Right lobe of liver (tissue), 6 donors: ENCODE results near the gene SPATC1L. TPM values are rescaled to one million over a fixed set of nuclear protein-coding genes. Genes with fewer than 3 reads are reported as not detected.
"Not testable (repeated sequence)": the region's sequence is repeated elsewhere in the genome, so short reads cannot be mapped to it uniquely, and the experiment has no call there.

Experiments
- ATAC-seq, 4 donors: fragments of 200-7000 bp; cut with Tn5 transposase; one replicate each; pipeline ENCODE4 v1.9.1; 2020; ENCODE audit warnings: mild to moderate bottlenecking in 4 of 4, moderate library complexity in 4 of 4
- DNase-seq, 3 donors: peaks; one replicate each; pipeline ENCODE4 v3.0.0-alpha.2; 2020
- H3K27ac ChIP-seq, 3 donors: fragments of 200-600 bp; one replicate each; pipeline ENCODE4 v1.8.0; 2022
- H3K27me3 ChIP-seq, 2 donors: fragments of 200-600 bp; one replicate each; pipeline ENCODE4 v1.8.0; 2022
- H3K36me3 ChIP-seq, 4 donors: fragments of 200-600 bp; sonication (generic) in 1 of 4; one replicate each; pipeline versions ENCODE4 v1.5.1 to v1.8.0; 2017 to 2022; ENCODE audit warnings: control low read depth in 1 of 4
- H3K4me1 ChIP-seq, 4 donors: fragments of 200-600 bp; sonication (generic) in 1 of 4; one replicate each; pipeline versions ENCODE4 v1.5.1 to v1.8.0; 2017 to 2022; ENCODE audit warnings: control low read depth in 1 of 4
- H3K4me3 ChIP-seq, 3 donors: fragments of 200-600 bp; one replicate each; pipeline ENCODE4 v1.8.0; 2022
- H3K9me3 ChIP-seq, 4 donors: fragments of 200-600 bp; sonication (generic) in 1 of 4; one replicate each; pipeline versions ENCODE4 v1.5.1 to v1.8.0; 2017 to 2022; ENCODE audit warnings: control low read depth in 1 of 4
- POLR2A ChIP-seq: fragments of 450-650 bp; IDR thresholded peaks from one replicate; pipeline ENCODE4 v1.6.1; 2017; ENCODE audit warnings: antibody characterized with exemption, mild to moderate bottlenecking
- WGBS: methylation state at CpG from one replicate; pipeline ENCODE4 v1.1.6; 2018; ENCODE audit warnings: low coverage, low lambda C conversion rate; ENCODE audit not compliant: insufficient coverage; ENCODE audit errors: missing lambda C conversion rate; 5-methylcytosine and 5-hydroxymethylcytosine counted together
- intact Hi-C, 2 donors: fragments of 100-400 bp; cut with DNase I; formaldehyde crosslinking; loops; one replicate each; pipeline versions ENCODE4 v1.11.2 to v1.14.1; 2022
- total RNA-seq, 6 experiments: library from RNA; depleted of rRNA in 2 of 6; stranded (reverse); fragments of >200 nt in 2 of 6; fragmentation: NEBNext Ultra II Directional in 3 of 6; extraction: Animal tissue kit (Norgen Biotek cat#: 25700) in 3 of 6; gene quantifications; one replicate each; pipeline versions ENCODE4 v1.1.0 to v1.2.4, GENCODE V29; 2016 to 2023
- TF ChIP-seq, protein P1 (sequence below), 4 donors: fragments of 200-600 bp in 3 of 4; fragments of 450-650 bp in 1 of 4; IDR thresholded peaks; one replicate each; pipeline versions ENCODE4 v1.5.1 to v1.8.0; 2016 to 2022; ENCODE audit warnings: antibody characterized with exemption in 4 of 4, mild to moderate bottlenecking in 2 of 4
- donor health status: DM: no; HTN: yes; CAD: no.
- donor health status: DM: no; HTN: no; CAD: no.
- donor health status: DM: no; HTN: no; CAD: no.
- donor health status: DM: no; HTN: yes; CAD: no.
- donor health status: DM: no; HTN: yes; CAD: no.

SPATC1L gene
- total RNA-seq, 6 experiments from 2014 or later = 0.31 to 1.7 (median 0.51) TPM; not detected in 2

DNA sequence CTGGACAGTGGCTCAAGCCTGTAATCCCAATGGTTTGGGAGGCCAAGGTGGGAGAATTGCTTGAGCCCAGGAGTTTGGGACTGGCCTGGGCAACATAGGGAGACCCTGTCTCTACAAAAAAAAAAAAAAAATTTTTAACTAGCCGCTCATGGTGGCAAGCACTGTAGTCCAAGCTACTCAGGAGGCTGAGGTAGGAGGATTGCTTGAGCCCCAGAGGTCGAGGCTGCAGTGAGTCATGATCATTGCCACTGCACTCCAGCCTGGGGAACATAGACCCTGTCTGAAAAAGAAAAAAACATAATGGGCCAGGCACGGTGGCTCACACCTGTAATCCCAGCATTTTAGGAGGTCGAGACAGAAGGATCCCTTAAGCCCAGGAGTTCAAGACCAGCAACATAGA lies 5.3 kb downstream of the SPATC1L start:
- ATAC-seq (no peak), DNase-seq (no peak)
- Histone ChIP-seq H3K27ac (peak overlapping the region in 1 of 3 donors; percentile 43), H3K27me3 (no peaks in the 10 kb centered on the region), H3K9me3 (no peaks in the 10 kb centered on the region), H3K4me1 (no peaks in the 10 kb centered on the region), H3K4me3 (no peak overlapping the region), H3K36me3 (no peaks in the 10 kb centered on the region)
- WGBS = 71% methylated on average over 2 of the region's 4 CpGs
- no peak for TF ChIP-seq POLR2A
- TF ChIP-seq, protein P1, sequence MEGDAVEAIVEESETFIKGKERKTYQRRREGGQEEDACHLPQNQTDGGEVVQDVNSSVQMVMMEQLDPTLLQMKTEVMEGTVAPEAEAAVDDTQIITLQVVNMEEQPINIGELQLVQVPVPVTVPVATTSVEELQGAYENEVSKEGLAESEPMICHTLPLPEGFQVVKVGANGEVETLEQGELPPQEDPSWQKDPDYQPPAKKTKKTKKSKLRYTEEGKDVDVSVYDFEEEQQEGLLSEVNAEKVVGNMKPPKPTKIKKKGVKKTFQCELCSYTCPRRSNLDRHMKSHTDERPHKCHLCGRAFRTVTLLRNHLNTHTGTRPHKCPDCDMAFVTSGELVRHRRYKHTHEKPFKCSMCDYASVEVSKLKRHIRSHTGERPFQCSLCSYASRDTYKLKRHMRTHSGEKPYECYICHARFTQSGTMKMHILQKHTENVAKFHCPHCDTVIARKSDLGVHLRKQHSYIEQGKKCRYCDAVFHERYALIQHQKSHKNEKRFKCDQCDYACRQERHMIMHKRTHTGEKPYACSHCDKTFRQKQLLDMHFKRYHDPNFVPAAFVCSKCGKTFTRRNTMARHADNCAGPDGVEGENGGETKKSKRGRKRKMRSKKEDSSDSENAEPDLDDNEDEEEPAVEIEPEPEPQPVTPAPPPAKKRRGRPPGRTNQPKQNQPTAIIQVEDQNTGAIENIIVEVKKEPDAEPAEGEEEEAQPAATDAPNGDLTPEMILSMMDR (IDR thresholded peaks at IDR 0.05) = no peak
- intact Hi-C loops = no loop called here

DNA sequence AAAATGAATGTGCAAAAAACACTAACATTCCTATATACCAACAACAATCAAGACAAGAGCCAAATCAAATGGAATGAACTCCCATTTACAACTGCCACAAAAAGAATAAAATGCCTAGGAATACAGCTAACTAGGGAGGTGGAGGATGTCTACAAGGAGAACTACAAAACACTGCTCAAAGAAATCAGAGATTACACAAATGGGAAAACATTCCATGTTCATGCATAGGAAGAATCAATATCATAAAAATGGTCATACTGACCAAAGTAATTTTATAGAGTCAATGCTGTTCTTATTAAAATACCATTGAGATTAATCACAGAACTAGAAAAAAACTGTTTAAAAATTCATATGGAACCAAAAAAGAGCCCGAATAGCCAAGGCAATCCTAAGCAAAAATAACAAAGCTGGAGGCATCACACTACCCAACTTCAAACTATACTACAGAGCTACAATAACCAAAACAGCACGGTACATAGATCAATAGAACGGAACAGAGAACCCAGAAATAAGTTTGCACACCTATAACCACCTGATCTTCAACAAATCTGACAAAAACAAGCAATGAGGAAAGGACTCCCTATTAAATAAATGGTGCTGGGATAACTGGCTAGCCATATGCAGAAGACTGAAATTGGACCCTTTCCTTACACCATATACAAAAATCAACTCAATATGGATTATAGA lies 7.7 kb downstream of the SPATC1L start:
- DNase-seq, H3K4me1 ChIP-seq, ATAC-seq, intact Hi-C loops, H3K9me3 ChIP-seq, H3K36me3 ChIP-seq, H3K27ac ChIP-seq, H3K4me3 ChIP-seq, H3K27me3 ChIP-seq: not testable (repeated sequence)
- WGBS = 33% methylated on average over 1 of the region's 3 CpGs

DNA sequence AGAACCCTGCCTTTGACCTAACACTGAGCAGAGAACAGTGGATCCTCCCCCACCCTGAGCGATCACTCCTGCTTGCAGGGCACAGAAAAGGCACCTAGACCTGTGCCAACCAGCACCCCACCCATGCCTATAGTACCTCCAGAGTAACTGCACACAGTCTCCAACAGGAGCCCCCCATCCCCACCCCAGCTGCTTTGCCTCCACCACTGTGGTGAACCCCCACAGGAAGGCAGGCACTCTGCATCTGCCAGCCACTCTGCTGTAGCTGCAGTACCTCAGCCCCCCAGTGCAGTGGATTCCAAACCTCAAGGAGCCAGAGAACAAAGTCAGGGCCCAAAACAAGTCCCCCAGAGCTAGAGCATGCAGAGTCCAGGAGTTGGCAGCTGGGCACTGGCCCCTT lies 10.7 kb downstream of the SPATC1L start:
- no peaks in the 10 kb centered on the region for H3K4me1 ChIP-seq
- TF ChIP-seq POLR2A = no peak
- TF ChIP-seq, protein P1 (IDR thresholded peaks at IDR 0.05) = no peak
- DNase-seq = no peak
- 100% methylated on average over 1 of the region's 1 CpG for WGBS
- no peaks in the 10 kb centered on the region for H3K9me3 ChIP-seq
- ATAC-seq = no peak
- intact Hi-C loops = no loop called here
- no peaks in the 10 kb centered on the region for H3K27me3 ChIP-seq
- H3K36me3 ChIP-seq = no peaks in the 10 kb centered on the region
- H3K4me3 ChIP-seq = no peak overlapping the region
- H3K27ac ChIP-seq = no peak overlapping the region

DNA sequence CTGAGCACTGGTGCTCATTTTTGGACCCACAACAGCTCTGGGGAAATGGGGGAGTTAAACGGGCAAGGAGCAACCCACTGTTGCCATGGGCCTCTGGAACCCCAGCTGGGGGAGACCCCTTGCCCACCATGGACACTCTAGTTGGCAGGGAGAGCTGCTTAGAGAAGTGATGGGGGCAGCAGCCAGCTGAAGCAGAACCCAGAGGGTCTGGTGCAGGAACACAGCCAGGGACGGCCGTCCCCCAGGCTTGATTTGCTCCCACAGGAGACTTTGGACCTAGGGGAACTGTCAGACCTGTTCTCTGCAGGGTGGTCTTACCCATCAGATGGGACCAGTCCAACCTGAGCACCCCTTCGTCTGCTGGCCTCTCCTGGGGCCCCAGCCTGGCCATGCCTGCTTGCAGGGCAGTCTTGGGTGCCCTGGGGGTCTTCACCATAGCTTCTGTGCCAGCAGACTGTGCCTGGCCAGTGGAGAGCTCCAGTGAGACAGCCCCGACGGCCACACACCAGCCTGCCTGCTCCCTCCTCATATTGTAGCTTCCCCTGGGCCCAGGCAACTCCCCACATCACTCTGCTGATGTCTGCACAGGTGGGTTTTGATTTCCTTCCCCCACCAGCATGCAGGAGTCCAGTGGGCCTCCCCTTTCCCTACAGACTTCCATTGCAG lies 11.3 kb downstream of the SPATC1L start:
- ATAC-seq (peak in 1 of 4 donors; percentile 32), DNase-seq (no peak)
- no peaks in the 10 kb centered on the region for H3K27me3 ChIP-seq
- H3K27ac ChIP-seq = no peak overlapping the region
- no peaks in the 10 kb centered on the region for H3K36me3 ChIP-seq
- H3K4me1 ChIP-seq = no peaks in the 10 kb centered on the region
- WGBS = no CpG with 5 or more reads among the region's 6 CpGs
- intact Hi-C loops = no loop called here
- no peak overlapping the region for H3K4me3 ChIP-seq
- H3K9me3 ChIP-seq = no peaks in the 10 kb centered on the region
- TF ChIP-seq, protein P1 (IDR thresholded peaks at IDR 0.05) = no peak
- no peak for TF ChIP-seq POLR2A
